ENCODE measurements around the gene PIAS4.

PIAS4 gene

DNA sequence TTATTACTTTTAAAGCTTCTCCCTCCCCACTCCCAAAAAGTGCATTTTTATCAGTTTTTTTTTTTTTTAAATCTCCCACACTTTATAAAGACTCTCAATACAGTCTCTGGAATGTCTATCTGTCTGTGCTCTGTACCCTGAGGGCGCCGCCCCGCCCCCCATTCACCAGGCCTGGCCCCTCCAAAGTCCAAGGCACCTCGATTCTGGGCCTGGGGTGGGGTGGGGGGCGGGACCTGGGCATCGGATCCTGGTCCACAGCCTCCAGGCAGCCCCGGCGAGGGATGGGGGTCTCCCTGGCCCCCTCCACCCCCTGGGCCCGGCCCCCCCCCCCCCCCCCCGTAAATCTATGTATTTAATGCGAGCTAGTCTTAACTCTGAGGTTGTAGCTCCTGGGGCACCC is 35.9 kb downstream of the PIAS4 start:
- DNase-seq = no peak

DNA sequence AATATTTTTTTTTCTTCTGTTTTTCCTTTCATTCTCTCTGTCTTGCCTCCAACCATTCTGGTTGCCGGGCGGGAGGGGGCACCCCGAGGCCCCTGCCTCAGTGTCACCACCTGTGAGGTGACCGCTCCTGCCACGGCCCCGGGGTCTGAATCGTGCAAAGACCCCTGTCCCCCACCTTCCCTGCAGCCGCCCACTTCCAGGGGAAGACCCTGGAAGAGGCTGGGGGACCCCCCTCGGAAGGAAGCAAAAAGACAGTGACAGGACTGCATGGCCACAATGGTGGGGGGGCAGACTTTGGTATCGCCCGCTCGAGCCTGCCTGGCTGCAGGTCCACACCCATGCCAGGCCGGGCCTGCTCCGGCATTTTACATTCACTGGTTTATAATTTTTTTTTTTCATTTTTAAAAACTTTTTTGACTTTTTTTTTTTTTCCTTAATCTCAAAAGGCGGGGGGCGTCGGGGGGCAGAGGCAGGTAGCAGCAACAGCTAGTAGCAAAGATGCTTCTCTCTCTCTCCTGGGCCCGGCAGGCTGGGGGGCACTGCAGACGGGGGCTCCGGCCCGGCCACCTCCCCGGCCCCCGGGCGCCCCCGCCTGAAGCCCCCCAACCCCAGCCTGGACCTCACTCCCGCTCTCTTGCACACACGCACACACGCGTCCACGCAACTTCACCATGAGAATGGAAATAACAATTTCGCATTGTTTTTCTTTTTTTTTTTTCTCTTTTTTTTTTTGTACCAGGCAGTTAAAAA is 36.6 kb downstream of the PIAS4 start:
- no peak for DNase-seq

DNA sequence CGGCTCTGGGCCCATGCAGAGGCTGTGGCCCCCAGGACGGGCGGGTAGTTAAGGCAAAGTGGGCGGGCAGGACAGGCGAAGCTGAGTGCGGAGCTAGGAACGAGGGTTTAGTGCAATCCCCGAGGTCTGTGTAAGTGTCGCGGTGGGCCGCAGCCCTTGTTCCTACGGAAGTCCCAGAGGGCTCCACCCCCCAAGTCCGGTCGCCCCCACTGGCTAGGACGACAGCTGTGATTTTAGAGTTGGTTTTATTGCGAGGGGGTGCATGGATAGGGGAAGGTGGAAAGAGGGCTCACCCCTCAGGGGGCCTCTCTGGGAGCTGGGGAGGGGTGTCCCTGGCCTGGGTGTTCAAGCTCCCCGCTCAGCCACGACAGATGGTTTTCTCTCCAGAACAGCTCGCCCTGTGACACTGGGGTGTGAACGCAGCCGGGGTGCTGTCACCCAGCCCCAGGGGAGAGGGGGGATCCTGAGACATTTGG is 37.5 kb downstream of the PIAS4 start:
- no peak for DNase-seq

DNA sequence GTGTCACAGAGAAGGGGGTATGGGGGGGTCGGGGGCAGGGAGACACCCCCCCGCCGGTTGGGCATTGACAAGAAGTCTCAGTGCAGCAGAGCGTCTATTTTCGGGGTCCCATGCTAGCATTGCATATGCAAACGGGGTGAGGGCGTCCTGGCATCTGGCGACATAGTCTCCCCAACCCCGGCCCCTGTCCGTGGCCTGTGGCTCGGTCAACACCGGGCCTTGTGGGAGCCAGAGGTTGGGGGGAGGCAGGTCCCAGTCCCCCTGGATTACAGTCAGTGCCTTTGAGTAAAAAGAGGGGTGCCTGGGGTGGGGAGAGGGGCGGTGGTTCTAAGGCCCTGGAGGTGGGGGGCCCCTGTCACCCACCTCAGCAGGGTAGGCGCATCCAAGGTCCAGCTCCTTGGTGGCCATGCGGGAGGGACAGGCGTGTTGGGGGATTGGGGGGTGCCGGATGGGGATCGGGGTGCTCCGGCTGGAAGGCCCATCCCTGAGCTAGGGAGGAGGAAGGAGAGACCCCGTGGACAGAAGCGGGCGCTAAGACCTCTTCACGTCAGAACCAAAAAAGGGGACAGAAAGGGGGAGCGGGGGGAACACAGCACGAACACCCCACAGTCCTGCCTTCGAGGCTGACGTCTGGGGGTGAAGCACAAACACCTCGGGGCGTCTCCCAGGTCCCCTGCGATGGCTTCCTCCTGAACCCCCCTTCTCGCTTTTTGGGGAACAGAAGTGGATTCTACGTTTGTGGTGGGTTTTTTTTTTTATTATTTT is 38.2 kb downstream of the PIAS4 start:
- DNase-seq = no peak

DNA sequence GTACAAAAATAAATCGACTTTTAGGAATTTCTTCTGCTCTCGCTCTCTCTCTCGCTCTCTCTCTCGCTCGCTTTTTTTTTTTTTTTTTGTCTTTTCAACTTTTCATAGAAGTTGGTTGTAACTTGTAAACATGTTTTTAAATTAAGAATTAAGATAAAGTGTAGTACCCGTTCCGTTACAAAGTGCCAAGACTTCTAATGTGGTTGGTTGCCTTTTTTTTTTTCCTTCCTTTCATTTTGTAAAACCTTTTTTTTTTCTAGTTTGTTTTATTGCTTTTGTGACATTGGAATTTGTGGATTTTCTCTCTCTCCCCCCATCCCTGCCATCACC is 38.8 kb downstream of the PIAS4 start:
- DNase-seq = no peak

DNA sequence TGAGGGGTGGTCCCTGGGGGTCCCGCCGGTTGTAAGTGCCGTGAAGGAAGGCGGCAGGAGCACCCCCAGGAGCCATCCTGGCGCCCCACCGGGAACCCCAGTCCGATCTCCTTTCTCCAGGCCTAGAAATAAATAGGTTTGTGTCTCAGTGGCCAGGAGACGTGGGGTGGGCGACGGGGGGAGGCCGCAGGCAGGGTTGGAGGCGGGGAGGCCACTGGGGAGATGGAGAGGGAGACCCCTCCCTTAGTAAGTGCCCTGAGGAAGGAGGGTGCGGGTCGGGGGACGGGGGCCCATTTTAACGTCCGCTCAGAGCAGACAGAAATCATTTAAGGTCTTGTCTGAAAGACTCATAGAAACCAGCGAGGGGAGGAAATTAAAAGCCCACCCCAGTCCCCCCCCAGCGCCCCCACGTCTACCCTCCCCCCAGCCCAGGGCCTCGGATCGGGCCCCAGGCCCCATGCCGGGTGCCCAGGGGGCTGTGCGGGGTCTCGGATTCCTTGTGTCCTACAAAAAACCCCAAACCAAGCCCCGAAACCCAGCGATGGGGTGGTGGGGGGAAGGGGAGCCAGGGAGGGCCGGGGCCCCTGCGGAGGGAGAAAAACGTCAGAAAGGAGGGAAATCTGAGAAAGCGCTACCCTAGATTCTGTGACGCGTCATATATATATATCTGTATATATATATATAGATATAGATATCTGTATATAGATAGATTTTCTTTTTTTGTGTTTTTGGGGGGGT is 39.6 kb downstream of the PIAS4 start:
- DNase-seq = no peak

DNA sequence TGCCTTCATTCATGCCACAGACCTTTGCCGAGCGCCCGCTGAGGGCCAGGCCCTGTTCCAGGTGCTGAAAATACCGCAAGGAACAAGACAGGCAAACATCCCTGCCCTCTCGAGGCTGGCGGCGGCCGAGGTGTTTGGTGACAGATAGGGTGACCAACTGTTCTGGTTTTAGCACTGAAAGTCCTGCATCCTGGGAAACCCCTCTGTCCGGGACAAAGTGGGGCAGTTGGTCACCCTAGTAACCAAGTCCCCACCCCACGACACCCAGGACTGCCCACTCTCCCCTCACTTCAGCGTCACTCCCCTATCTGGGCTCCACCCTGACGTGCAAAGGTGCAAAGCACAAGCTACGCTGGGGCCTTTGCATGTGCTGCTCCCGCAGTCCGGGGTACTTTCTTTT is 41.9 kb downstream of the PIAS4 start:
- no peak for DNase-seq

DNA sequence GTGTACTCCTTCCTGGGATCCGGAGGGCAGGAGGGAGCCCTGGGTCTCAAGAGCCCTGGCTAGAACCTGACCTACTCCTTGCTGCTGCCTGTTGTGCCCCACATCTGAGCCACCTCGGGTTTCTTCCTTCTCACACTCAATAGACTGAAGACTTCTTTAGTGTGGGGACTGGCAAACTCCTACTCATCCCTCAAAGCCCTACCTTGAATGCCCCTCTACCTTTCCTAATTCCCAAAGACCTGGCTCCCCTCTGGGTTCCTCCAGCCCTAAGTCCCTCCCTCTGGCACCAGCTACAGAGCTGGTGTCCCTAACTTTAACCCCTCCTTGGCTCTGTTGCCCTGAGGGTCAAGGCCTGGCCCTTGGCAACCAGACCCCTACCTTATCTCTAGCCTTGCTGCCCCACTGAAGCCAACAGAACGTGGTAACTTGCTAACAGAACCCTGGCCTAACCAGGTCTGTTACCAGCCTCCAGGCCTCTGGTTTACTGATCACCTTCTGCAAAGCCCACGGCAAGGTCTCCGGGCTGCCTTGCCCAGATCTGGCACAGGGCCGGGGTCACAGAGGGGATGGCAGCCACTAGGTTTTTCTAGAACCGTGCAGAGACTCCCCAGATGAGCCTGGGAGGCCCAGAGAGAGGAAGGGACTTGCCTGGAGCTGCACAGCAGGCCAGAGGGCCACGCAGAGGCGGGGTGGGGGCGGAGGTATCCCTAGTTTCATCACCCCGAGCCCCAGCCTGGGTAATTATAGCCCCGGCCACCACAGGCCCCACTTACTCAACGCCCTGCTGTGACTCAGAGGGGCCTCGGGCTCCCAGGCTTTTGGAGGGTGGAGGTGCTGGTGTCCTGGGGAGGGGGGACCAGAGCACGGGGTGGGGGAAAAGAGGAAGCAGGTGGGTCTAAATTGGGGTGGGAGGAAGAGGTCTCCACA is 43.9 kb downstream of the PIAS4 start:
- no peak for DNase-seq

DNA sequence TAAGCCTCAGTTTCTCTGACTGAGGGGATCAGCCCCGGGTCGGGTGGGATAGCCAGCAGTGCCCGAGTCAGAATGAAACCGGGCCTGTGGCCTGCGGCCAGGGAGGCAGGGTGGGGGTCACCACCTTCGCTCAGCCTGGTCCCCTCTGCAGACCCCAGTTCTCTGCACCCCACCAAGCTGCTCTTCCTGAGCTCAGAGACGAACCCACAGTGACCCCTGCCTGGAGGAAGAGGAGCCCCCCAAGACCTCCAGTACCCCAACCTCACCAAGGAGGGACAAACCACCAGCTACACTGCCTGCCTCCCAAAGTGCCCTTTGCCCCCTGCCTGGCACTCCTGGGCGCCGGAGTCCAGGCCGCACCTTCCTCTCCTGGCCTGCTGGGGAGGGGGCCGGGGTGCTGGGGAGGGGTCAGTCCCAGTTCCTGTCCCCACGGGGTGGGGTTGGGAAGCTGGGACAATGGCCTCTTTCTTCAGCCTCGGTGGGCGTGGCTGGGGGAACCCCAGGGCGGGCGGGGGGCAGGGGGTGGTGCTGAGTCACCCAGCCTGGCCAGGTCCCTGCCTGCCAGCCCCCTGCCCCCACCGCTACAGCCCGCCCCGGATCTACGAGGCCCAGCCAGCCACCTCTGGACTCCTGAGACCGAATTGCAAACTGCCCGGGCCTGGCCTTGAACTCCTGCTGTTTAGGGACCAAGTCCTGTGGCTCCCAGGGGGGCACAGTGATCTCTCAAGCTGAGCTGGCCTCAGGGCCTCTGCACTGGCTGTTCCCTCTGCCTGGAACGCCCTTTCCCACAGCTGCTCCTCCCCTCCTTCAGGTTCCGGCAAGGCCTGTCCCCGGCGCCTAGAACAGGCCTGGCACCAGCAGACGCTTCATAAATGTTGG is 44.8 kb downstream of the PIAS4 start:
- no peak for DNase-seq

DNA sequence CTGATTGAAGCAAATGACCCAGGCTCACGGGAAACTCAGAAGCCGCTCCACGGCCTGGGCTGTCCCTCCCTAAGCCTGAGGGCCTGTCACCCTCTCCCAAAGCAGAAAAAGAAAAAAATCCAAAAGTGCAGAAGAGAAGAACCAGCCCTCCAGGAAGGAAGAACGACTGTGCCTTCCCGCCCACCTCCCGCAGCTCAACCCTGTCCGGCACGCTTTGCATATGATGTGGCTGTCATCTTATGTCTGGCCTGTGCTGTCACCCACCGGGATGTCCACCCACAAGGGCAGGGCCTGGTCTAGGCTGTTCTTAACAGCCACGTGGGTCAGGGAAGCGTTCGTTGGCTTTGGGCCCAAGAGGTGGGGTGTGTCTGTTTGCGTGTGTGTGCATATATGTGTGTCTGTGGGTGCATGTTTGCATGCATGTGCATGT is 45.5 kb downstream of the PIAS4 start:
- DNase-seq = no peak

DNA sequence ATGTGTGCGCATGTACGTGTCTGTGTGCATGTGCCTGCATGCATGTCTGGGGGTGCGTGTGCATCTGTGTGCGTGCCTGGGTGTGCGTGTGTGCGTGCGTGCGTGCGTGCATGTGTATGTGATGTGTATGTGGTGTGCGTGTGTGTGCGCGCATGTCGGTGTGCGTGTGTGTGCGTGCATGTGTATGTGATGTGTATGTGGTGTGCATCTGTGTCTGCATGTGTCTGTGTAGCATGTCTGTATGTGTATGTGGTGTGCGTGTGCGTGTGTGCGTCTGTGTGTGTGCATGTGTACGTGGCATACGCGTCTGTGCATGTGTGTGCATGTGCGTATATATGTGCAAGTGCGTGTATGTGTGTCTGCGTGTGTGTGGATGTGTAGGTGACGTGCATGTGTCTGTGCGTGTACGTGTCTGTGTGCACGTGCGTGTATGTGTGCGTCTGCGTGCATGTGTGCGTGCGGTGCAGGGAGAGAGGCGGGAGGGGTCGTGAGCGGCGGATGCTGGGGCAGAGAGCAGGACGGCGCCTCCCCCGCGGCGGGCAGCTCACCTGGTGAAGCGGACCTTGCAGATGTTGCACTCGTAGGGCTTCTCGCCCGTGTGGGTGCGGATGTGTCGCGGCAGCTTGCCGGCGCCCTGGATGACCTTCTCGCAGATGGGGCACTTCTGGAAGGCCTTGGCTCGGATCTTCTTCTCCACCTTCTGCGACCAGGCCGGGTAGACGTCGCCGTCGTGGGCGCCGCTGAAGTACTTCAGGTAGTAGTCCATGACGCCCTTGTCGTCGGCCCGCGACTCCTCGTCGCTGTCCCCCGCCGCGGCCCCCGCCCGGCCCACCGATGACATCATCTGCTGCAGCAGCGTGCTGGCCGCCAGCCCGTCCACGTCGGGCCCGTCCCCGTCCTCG is 46.1 kb downstream of the PIAS4 start:
- no peak for DNase-seq

DNA sequence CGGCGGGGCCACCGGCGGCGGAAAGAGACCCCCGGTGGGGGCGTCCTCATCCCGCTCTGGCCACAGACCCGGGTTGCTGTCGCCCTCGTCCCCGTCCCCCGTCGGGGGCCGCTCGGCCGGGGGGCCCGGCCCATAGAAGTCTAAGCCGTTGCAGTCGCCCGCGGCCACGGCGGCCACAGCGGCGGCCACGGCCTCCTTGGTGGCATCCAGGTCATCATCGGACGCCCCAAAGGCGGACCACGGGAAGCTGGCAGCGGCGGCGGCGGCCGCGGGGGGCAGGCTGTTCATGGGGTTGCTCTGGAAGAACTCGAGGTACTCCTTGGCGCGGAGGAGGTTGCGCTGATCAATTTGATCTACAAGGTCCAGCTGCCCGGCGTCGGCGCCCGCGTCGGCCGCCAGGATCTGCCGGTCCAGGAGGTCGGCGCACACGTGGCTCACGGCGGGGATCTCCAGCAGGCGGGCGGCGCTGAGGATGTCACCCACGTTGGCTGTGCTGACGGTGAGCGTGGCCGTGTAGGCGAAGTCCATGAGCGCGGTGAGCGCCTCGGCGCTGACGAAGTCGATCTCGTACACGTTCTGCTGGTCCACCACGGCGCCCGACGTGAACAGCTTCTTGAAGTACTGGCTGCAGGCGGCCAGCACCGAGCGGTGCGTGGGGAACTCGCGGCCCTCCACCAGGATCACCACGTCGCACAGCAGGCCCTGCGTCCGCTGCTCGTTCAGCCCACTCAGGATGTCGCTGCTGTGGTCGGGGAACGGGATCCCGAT is 47.1 kb downstream of the PIAS4 start:
- no peak for DNase-seq

DNA sequence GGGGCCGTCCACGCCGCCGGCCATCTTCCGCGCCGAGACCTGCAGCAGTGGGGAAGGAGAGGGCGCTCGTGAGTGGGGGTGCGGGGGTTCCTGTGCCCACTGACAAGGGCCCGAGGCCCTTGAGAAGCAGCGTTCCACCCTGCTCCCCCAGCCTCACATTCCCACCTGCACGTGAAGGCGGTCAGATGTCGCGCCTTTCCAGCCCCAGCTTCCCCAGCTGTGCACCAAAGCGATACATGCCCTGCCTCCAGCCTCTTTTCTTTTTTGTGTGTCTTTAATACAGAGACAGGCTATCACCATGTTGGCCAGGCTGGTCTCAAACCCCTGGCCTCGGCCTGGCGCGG is 47.6 kb downstream of the PIAS4 start:
- DNase-seq = no peak

DNA sequence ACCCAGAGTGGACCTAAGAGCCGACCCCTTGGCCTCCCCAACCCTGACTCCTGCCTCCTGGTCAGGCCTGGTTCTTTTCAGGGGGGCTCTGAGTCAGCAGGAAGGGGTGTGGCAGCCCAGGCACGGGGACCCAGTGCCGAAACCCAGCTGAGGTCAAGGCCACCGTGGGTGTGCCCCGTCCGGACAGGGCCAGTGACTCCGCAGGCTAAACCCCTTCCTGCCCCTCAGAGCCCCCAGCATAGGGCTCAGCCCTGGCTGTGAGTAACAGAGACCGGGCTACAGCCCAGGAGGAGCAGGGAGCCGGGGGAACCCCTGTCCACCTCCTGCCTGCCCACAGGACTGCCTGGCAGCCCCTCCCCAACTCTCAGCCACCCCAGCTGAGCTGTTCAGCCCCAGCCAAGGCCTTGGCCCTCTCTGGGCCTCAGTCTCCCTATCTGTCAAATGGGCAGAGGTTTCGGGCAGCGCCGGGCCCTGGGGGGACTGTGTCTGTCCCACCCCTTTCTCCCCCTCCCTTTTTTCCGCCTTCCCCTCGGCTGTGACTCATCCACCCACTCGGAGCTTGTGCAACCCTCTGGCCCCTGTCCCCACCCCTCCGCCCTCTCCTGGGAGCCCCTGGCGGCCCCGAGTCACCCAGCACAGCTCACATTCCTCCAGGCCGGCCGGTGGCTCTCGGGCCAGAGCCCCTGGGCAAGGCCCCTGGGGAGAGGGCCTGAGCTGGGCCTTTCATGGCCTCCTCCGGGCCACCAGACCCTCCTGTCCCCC is 50.6 kb downstream of the PIAS4 start:
- no peak for DNase-seq

DNA sequence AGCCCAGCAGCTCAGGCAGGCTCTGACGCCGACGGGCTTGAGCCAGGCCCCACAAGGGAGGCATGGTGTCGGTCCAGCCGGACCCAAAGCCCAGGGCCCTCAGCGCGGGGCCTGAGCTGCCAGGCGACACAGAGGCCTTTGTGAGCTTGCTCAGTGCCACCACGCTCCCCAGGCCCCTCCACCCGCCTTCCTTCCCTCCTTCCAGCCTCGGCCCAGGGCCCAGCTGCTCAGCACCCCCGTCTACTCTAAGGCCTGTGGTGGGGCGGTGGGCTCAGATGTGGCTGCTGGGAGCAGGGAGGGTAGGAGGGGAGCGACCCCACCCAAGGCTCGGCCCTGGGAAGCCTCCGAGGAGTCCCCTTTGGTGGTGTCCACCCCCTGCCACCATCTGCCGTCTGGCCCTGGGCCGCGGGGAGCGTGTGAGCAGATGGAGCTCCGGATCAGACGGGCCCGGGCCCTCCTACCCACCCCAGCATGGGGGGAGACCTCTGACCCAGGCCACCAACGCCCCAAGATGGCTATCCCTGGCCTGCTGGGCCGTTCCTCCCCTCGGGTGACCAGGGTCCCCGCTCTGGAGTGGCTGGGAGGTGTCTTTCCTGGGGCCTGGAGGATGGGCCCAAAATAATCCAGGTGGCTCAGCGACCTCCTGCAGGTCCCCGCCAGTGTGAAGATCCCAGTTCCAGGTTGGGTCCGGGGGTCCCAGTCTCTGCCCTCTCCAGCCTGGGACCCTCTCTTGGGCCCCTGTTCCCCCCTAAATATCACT is 51.3 kb downstream of the PIAS4 start:
- no peak for DNase-seq

DNA sequence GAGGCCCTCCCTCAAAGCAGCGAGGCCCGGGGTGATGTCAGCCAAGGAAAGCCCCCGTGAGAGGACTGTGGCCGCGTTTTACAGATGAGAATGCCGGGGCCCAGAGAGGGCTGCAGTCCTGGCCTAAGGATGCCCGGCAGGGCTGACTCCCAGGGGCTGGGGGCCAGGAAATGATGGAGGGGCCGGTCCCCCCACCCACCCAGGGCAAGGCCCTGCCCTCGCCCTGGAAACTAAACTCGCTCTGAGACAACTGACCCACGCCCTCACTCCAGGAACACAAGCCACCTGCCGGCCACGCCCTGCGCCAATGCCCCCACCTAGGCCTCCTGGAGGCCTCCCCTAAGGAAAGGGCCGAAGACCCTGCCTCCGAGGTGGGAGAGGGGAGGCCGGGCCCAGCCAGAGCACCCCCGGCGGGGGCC is 51.9 kb downstream of the PIAS4 start:
- DNase-seq = no peak

DNA sequence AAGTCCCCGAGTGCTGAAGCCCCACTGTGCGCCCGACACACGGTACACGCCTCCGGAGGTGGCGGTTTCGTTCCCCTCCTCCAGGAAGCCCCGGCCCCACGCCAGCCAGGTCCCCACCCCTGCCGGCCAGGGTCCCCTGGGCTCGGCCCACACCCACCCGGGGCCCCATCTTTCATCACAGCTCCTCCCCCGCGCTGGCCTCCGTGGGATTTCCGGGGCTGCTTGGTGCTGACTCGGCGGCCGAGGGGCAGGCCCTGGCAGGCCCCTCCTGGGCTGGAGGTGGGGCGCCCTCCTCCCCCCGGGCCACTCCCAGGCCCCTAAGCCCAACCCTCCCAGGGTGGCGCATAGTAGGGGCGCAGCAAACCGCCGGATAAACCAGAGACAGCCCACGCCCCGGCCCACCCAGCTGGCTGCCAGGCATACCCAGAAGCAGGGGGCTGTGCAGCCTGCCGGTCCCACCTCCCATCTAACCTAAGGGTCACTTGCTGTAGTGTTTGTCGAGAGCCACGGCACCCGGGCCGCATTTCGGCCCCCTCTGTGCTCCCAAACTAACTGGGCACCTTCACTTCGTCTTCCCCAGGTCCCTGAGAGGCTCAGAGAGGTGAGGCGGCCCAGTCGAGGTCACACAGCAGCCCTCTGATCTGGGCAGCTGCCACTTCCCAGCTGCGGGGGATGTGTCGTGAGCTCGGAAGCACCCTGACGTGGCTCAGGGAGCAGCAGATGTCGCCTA is 52.5 kb downstream of the PIAS4 start:
- DNase-seq = no peak

All from NCI-H1930 (cell line).